Stomach smooth muscle (tissue), 2 donors: Measurements from ENCODE around the gene NIP7.
"Not testable (repeated sequence)": the region's sequence is repeated elsewhere in the genome, so short reads cannot be mapped to it uniquely, and the experiment has no call there.

Source experiments
- H3K27ac ChIP-seq: one replicate; pipeline ENCODE4 v1.7.0; 2013; ENCODE audit warnings: mild to moderate bottlenecking, low read length, inconsistent platforms
- H3K27me3 ChIP-seq, 2 donors: one replicate each; pipeline ENCODE4 v1.7.0; 2013; ENCODE audit warnings: low read length in 2 of 2; ENCODE audit not compliant: insufficient read depth in 2 of 2, control insufficient read depth in 1 of 2
- H3K36me3 ChIP-seq, 2 donors: one replicate each; pipeline ENCODE4 v1.7.0; 2013; ENCODE audit warnings: low read length in 2 of 2; ENCODE audit not compliant: control insufficient read depth in 2 of 2, insufficient read depth in 2 of 2
- H3K4me1 ChIP-seq: one replicate; pipeline ENCODE4 v1.7.0; 2013; ENCODE audit warnings: low read length; ENCODE audit not compliant: control insufficient read depth, insufficient read depth
- H3K4me3 ChIP-seq, 2 donors: one replicate each; pipeline ENCODE4 v1.7.0; 2013; ENCODE audit warnings: low read length in 2 of 2
- H3K9ac ChIP-seq, 2 donors: one replicate each; pipeline ENCODE4 v1.7.0; 2013; ENCODE audit warnings: low read length in 2 of 2, mild to moderate bottlenecking in 1 of 2
- H3K9me3 ChIP-seq, 2 donors: one replicate each; pipeline ENCODE4 v1.7.0; 2013; ENCODE audit warnings: low read length in 2 of 2; ENCODE audit not compliant: control insufficient read depth in 2 of 2
- donor health status: healthy.
- donor health status: Pancreatic carcinoma.

The NIP7 gene

DNA sequence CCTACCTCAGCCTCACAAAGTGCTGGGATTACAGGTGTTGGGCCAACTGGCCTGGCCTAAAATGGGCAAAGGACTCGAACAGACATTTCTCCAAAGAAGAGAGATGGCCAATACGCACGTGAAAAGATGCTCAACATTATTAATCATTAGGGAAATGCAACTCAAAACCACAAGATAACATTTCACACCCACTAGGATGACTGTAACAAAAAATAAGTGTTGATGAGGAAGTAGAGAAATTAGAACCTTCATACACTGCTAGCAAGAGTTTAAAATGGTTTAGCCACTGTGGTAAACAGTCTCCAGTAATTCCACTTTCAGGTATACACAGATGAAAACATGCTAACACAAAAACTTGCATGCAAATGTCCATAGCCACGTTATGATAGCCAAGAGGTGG lies 6.4 kb downstream of the NIP7 start:
- H3K36me3 ChIP-seq = peaks cover 9 to 21% of the 10 kb centered on the region in 2 donors
- no peak overlapping the region for H3K27ac ChIP-seq
- H3K4me1 ChIP-seq = peaks cover under 1% of the 10 kb centered on the region
- H3K27me3 ChIP-seq = no peaks in the 10 kb centered on the region
- H3K9me3 ChIP-seq = no peaks in the 10 kb centered on the region
- H3K4me3 ChIP-seq = no peak overlapping the region
- no peak overlapping the region for H3K9ac ChIP-seq

DNA sequence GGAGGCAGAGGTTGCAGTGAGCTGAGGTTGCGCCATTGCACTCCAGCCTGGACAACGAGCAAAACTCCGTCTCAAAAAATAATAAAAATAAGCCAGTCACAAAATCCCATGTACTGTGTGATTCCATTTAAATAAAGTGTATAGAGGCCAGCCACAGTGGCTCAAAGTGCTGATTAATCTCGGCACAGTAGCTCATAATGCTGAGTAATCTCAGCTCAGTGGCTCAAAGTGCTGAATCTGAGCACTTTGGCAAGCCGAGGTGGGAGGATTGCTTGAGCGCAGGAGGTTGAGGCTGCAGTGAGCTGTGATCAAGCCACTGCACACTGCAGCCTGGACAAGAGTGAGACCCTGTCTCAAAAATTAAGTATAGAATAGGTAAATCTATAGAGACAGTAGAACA lies 7.1 kb downstream of the NIP7 start:
- no peak overlapping the region for H3K4me3 ChIP-seq
- H3K4me1 ChIP-seq = no peaks in the 10 kb centered on the region
- no peaks in the 10 kb centered on the region for H3K27me3 ChIP-seq
- no peak overlapping the region for H3K27ac ChIP-seq
- no peak overlapping the region for H3K9ac ChIP-seq
- peaks cover 9 to 17% of the 10 kb centered on the region in 2 donors for H3K36me3 ChIP-seq
- no peaks in the 10 kb centered on the region for H3K9me3 ChIP-seq

DNA sequence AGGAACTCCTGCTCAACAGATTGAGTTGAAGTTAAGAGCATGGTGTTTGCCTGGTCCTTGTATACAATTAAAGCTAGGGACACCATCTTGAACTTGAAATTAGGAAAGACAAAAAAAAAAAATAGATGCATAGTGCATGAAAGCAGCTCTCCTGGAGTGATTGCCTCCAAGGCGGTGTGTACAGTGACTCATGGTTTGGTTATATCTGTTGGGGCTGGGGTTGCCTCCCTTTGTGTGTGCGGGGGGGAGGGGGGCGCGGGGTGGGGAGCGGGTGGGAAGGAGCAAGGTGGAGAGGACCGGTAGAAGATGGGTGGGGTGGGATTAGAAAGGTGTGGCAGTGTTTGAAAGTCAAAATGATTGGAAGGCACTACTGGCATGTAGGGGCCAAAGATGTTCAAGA lies 8.7 kb downstream of the NIP7 start:
- no peaks in the 10 kb centered on the region for H3K27me3 ChIP-seq
- H3K4me1 ChIP-seq = no peaks in the 10 kb centered on the region
- H3K27ac ChIP-seq = no peak overlapping the region
- H3K9ac ChIP-seq = no peak overlapping the region
- H3K4me3 ChIP-seq = no peak overlapping the region
- H3K9me3 ChIP-seq = no peaks in the 10 kb centered on the region
- H3K36me3 ChIP-seq = peaks cover 7 to 24% of the 10 kb centered on the region in 2 donors

DNA sequence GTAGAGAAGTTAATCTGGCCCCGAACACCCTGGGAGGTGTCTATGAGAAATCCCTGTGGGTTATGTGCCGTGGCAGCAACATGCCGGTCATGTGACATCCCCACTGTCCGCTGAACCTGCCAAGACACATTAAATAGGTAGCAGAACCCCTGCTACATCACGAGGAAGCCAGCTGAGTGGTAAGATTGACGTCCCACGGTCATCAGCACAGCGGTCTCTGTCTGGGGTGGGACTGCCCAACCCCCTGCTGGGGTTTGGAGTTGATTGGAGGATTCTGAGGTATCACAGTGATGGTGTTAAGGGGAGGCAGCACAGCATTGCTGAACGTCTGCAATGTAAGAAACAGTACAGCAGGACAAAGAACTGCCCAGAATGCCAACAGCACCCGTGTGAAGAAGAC lies 10.0 kb downstream of the NIP7 start:
- H3K4me1 ChIP-seq = no peaks in the 10 kb centered on the region
- no peaks in the 10 kb centered on the region for H3K27me3 ChIP-seq
- peaks cover 8 to 20% of the 10 kb centered on the region in 2 donors for H3K36me3 ChIP-seq
- no peak overlapping the region for H3K4me3 ChIP-seq
- H3K9ac ChIP-seq = no peak overlapping the region
- H3K27ac ChIP-seq = no peak overlapping the region
- no peaks in the 10 kb centered on the region for H3K9me3 ChIP-seq

DNA sequence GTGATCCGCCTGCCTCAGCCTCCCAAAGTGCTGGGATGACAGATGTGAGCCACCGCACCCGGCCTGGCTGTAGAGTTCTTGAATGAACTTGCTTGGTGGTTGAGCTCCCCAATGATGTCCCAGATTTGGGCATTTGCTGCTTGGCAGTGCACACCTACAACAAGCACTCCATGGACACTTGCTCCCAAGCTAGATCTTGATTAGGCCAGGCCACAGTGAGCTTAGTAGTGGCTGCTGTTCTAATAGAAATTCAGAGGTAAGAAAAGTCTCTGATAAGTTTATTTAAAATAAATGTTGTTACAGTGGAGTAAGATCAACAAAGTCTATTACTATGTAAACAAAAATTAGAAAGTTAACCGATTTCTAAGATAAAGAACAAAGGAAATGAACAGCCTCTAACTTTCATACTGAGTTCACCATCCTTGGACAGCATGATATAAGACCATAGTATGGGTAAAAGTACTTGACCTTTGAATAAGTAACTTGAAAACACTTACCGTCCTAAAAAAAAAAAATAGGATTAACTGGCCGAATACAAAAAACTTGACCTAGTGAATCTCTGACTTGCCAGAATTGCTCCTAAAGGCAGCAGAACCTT lies 11.1 kb downstream of the NIP7 start:
- Histone ChIP-seq H3K36me3 (peaks cover 13 to 24% of the 10 kb centered on the region in 2 donors), H3K9me3 (no peaks in the 10 kb centered on the region), H3K4me1 (no peaks in the 10 kb centered on the region), H3K9ac (no peak overlapping the region), H3K27me3 (no peaks in the 10 kb centered on the region), H3K4me3 (no peak overlapping the region), H3K27ac (no peak overlapping the region)

DNA sequence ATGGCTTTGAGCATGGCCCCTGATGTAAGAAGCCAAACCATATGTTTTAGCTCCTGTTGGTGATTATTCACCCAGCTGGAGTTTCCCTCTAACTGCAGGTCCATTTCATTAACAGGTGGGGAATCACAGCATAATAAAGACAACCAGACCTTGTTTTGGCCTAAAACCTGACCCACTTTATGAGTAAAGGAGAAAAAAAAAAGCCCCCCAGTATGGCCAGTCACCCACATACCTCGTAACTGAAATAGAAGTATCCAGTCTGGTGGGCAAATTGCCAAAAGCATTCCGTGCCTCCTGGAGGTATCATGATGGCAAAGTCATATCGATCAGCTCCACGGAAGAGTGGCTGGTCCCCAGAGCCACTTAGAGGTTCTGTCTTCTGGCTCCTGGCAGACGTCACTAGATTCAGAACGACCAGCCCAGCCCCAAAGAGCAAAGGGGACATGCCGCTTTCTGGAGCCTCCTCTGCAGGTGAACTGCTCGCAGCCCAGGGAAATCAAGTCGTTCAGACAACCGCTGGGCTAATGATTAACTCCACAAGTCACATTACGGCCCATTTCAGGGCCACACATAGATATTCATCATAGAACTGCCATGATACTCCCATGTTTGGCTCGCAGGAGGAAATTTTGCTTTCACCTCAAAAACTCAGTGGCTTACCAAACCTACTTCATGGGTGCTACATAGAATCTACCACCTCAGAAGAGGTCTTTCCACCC lies 11.9 kb downstream of the NIP7 start, which contains the start of gene TMED6:
Gene TMED6, minus strand, starts transcription at position 478 of the 719 bp plus-strand sequence. Its CDS starts 33 bp downstream, at position 445.
- Histone ChIP-seq H3K36me3 (peaks cover 19 to 31% of the 10 kb centered on the region in 2 donors), H3K4me3 (no peak within 1 kb of the TSS), H3K9me3 (no peaks in the 10 kb centered on the region), H3K9ac (no peak within 1 kb of the TSS), H3K27ac (no peak within 1 kb of the TSS), H3K4me1 (no peaks in the 10 kb centered on the region), H3K27me3 (no peaks in the 10 kb centered on the region)

DNA sequence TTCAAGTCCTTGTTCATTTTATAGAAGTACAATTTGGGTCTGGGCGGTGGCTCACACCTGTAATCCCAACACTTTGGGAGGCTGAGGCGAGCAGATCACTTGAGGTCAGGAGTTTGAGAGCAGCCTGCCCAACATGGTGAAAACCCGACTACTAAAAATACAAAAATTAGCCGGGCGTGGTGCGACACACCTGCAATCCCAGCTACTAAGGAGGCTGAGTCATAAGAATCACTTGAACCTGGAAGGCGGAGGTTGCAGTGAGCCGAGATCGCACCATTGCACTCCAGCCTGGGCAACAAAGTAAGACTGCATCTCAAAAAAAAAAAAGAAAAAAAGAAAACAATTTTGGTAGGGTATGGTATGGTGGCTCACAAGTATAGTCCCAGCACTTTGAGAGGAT lies 20.5 kb downstream of the NIP7 start:
- H3K36me3 ChIP-seq = peaks cover 22 to 27% of the 10 kb centered on the region in 2 donors
- not testable (repeated sequence) for H3K9ac ChIP-seq, H3K27me3 ChIP-seq, H3K4me3 ChIP-seq, H3K27ac ChIP-seq, H3K4me1 ChIP-seq, H3K9me3 ChIP-seq

DNA sequence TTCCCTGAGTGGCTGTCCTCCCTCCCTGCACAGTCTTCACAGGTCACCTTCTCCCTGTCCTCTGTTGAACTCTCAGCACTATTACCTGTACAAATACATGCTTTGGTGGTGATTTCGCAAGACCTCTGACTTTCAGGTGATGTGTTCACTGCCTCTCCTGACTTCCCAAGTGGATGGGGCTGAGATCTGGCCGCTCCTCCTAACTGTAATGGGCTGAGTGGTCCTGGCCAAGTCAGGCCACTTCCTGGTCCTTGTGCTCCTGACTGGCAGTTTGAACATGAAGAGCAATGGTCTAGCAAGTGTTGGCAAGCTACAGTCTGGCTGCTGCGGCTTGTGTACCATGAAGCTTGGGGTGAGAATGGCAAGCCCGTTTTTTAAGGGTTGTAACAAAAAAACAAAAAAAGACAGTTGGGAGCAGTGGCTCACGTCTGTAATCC lies 23.7 kb downstream of the NIP7 start:
- Histone ChIP-seq H3K36me3 (peaks cover 35 to 40% of the 10 kb centered on the region in 2 donors), H3K4me3 (no peak overlapping the region), H3K9ac (no peak overlapping the region), H3K27ac (no peak overlapping the region), H3K27me3 (no peaks in the 10 kb centered on the region), H3K4me1 (no peaks in the 10 kb centered on the region), H3K9me3 (no peaks in the 10 kb centered on the region)

DNA sequence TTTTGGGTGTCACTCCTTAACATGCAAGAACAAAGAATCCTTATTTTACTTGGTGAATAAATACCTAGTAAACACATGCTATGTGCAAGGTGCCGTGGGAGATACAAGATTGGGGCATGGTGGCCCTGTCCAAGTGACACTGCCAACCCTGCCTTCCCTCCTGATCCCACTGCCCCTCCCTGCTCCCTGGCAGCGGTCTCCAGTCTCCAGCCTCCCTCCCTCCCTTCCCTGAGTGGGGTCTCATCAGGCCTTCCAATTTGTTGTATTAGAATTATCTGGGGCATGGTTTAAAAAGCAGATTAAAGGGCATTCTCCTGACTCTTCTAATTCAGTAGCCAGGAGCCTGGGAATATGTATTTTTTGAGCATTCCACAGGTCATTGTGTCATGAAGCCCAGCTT lies 24.5 kb downstream of the NIP7 start:
- H3K4me3 ChIP-seq = no peak overlapping the region
- H3K4me1 ChIP-seq = no peaks in the 10 kb centered on the region
- peaks cover 35 to 45% of the 10 kb centered on the region in 2 donors for H3K36me3 ChIP-seq
- H3K9me3 ChIP-seq = no peaks in the 10 kb centered on the region
- no peak overlapping the region for H3K27ac ChIP-seq
- H3K9ac ChIP-seq = no peak overlapping the region
- H3K27me3 ChIP-seq = no peaks in the 10 kb centered on the region

DNA sequence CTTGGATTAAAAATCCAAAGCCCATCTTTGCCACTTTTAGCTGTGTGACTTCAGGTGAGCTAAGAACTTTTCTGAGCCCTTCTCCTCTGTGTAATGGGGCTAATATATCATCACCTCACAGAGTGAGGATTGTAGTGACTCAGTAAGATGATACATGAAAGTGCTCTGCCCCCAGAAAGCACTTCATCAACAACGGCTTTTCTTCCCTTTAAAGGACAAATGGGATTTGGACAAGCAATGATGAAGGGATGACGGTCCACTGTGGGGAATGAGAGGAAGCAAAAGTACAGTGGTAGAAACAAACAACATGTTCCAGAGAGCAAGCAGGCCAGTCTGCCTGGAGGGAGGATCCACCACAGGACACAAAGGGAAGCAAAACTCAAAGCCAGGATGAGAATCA lies 26.3 kb downstream of the NIP7 start:
- Histone ChIP-seq H3K9ac (no peak overlapping the region), H3K4me3 (no peak overlapping the region), H3K9me3 (no peaks in the 10 kb centered on the region), H3K27ac (no peak overlapping the region), H3K4me1 (no peaks in the 10 kb centered on the region), H3K36me3 (peaks cover 48 to 58% of the 10 kb centered on the region in 2 donors), H3K27me3 (no peaks in the 10 kb centered on the region)

DNA sequence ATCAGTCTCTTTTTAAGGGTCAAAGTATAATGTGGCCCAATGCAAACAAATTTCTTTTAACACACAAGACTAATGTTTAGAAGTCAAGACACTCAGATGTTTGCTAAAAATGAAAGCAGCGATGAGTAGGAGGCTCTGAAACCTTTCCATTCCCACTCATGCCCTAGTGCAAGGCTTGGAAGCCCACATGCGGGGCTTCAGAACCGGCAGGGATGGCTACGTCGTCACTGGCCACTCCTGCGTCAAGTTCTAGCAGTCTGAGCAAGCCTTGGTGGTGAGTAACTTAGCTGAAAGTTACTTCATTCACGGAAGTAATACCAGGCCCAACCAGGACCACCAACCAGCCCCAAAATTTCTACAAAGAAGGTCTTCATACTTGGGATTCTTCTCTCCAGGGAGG lies 26.9 kb downstream of the NIP7 start:
- Histone ChIP-seq H3K36me3 (peaks cover 45 to 57% of the 10 kb centered on the region in 2 donors), H3K27me3 (no peaks in the 10 kb centered on the region), H3K9me3 (no peaks in the 10 kb centered on the region), H3K4me1 (no peaks in the 10 kb centered on the region), H3K27ac (no peak overlapping the region), H3K9ac (no peak overlapping the region), H3K4me3 (no peak overlapping the region)
